A673 (cell line): ENCODE results near the gene HECW1. TPM values are rescaled to one million over a fixed set of nuclear protein-coding genes. Genes with fewer than 3 reads are reported as not detected.

Source experiments
- BruUV-seq: library from RNA; stranded (reverse); fragments of 400-500 nt; replicated peaks from 2 replicates; lab custom pipeline; 2021; lab: Mats Ljungman, UMichigan
- CTCF ChIA-PET: fragments of 300-600 bp; sonication (Branson Sonifier 250); formaldehyde crosslinking; loops from one replicate; lab custom pipeline; 2022; ENCODE audit warnings: antibody characterized with exemption; lab: Charles Lee
- POLR2A ChIA-PET: fragments of 300-600 bp; sonication (Branson Sonifier 250); formaldehyde crosslinking; loops from one replicate; lab custom pipeline; 2022; ENCODE audit warnings: antibody characterized with exemption; ENCODE audit not compliant: low non-redundant PET; lab: Charles Lee
- DNase-seq: peaks from one replicate; pipeline ENCODE4 v3.0.0-alpha.2; 2015; ENCODE audit warnings: low spot score
- H3K27ac ChIP-seq: fragments of 200-600 bp; sonication (generic); 2 replicates; pipeline ENCODE4 v1.5.1; 2016; ENCODE audit warnings: mixed run types, low read depth, mild to moderate bottlenecking, mixed read lengths, antibody characterized with exemption, low read length; ENCODE audit not compliant: poor library complexity, severe bottlenecking
- H3K27me3 ChIP-seq: fragments of 200-600 bp; sonication (generic); replicated peaks from 2 replicates; pipeline ENCODE4 v1.6.1; 2017; ENCODE audit warnings: mixed run types, low read depth, mild to moderate bottlenecking, mixed read lengths, antibody characterized with exemption, low read length; ENCODE audit not compliant: insufficient read depth, poor library complexity
- H3K36me3 ChIP-seq: fragments of 200-600 bp; sonication (generic); 2 replicates; pipeline ENCODE4 v1.6.1; 2016; ENCODE audit warnings: mixed run types, mild to moderate bottlenecking, mixed read lengths, antibody characterized with exemption, low read length; ENCODE audit not compliant: insufficient read depth, poor library complexity, severe bottlenecking
- H3K4me1 ChIP-seq: fragments of 200-600 bp; sonication (generic); 2 replicates; pipeline ENCODE4 v1.6.1; 2017; ENCODE audit warnings: mixed run types, mild to moderate bottlenecking, mixed read lengths, antibody characterized with exemption, low read length; ENCODE audit not compliant: insufficient read depth, poor library complexity, severe bottlenecking
- H3K4me3 ChIP-seq: fragments of 200-600 bp; sonication (generic); 2 replicates; pipeline ENCODE4 v1.5.1; 2016; ENCODE audit warnings: low read depth, mixed run types, mild to moderate bottlenecking, mixed read lengths, low read length; ENCODE audit not compliant: poor library complexity, severe bottlenecking
- H3K9me3 ChIP-seq: fragments of 200-600 bp; sonication (generic); 2 replicates; pipeline ENCODE4 v1.6.1; 2016; ENCODE audit warnings: mixed run types, low read depth, mild to moderate bottlenecking, mixed read lengths, antibody characterized with exemption, low read length; ENCODE audit not compliant: poor library complexity, severe bottlenecking
- CTCF ChIP-seq: fragments of 300-800, 200-600 bp; sonication (generic); conservative IDR thresholded peaks from 2 replicates; pipeline ENCODE4 v1.5.1; 2017; ENCODE audit warnings: low read depth, mild to moderate bottlenecking, antibody characterized with exemption, low read length, moderate library complexity, mixed read lengths
- EZH2 ChIP-seq: fragments of 200-600 bp; sonication (generic); IDR thresholded peaks from 2 replicates; pipeline ENCODE4 v1.6.1; 2017; ENCODE audit warnings: borderline replicate concordance, low read depth, mild to moderate bottlenecking, mixed read lengths, antibody characterized with exemption, low read length; ENCODE audit not compliant: poor library complexity, severe bottlenecking
- intact Hi-C: fragments of 100-400 bp; cut with micrococcal nuclease; formaldehyde crosslinking; loops from one replicate; pipeline ENCODE4 v1.10.0; 2022; ENCODE audit not compliant: unreplicated experiment
- total RNA-seq: library from RNA; stranded (reverse); gene quantifications from 2 replicates; pipeline ENCODE4 v1.2.3, GENCODE V29; 2021

HECW1 gene
- total RNA-seq, 1 experiment from 2014 or later: 0.39 TPM

- Histone ChIP-seq H3K4me3 (no peak overlapping the region), H3K4me1 (no peaks in the 10 kb centered on the region), H3K27me3 (no peaks in the 10 kb centered on the region), H3K27ac (no peak overlapping the region), H3K36me3 (no peaks in the 10 kb centered on the region), H3K9me3 (no peaks in the 10 kb centered on the region)
- no peak for TF ChIP-seq CTCF
- ChIA-PET CTCF (no interaction called here), POLR2A (no interaction called here)
- intact Hi-C loops: loop anchor here (2.0 kb wide), 1 partner anchor 16 kb away; no protein-coding TSS in a partner anchor
- BruUV-seq: no TSS peak
- DNase-seq: no peak
Observed at GRCh38 chr7:43489257-43489656, 376.8 kb downstream of the HECW1 start.

- H3K27ac ChIP-seq: no peak overlapping the region
- no peaks in the 10 kb centered on the region for H3K36me3 ChIP-seq
- no peaks in the 10 kb centered on the region for H3K4me1 ChIP-seq
- no peak for DNase-seq
- intact Hi-C loops: no loop called here
- no TSS peak for BruUV-seq
- H3K4me3 ChIP-seq: no peak overlapping the region
- no peaks in the 10 kb centered on the region for H3K27me3 ChIP-seq
- POLR2A ChIA-PET: no interaction called here
- CTCF ChIA-PET: no interaction called here
- no peaks in the 10 kb centered on the region for H3K9me3 ChIP-seq
- TF ChIP-seq CTCF: no peak
- no peak for TF ChIP-seq EZH2
Observed at GRCh38 chr7:43490016-43490415, 377.6 kb downstream of the HECW1 start.

- no peak overlapping the region for H3K4me3 ChIP-seq
- DNase-seq: no peak
- POLR2A ChIA-PET: no interaction called here
- intact Hi-C loops: no loop called here
- no TSS peak for BruUV-seq
- H3K27me3 ChIP-seq: no peaks in the 10 kb centered on the region
- H3K4me1 ChIP-seq: no peaks in the 10 kb centered on the region
- CTCF ChIA-PET: no interaction called here
- no peak for TF ChIP-seq EZH2
- no peak overlapping the region for H3K27ac ChIP-seq
- no peaks in the 10 kb centered on the region for H3K36me3 ChIP-seq
- H3K9me3 ChIP-seq: no peaks in the 10 kb centered on the region
Observed at GRCh38 chr7:43491123-43491522, 378.7 kb downstream of the HECW1 start.

GRCh38 chr7:43491984-43492383, 379.5 kb downstream of the HECW1 start:
- no peaks in the 10 kb centered on the region for H3K27me3 ChIP-seq
- DNase-seq: no peak
- BruUV-seq: no TSS peak
- ChIA-PET POLR2A (no interaction called here), CTCF (no interaction called here)
- H3K4me3 ChIP-seq: no peak overlapping the region
- H3K4me1 ChIP-seq: no peaks in the 10 kb centered on the region
- intact Hi-C loops: no loop called here
- TF ChIP-seq EZH2 (no peak), CTCF (no peak)
- H3K36me3 ChIP-seq: no peaks in the 10 kb centered on the region
- H3K27ac ChIP-seq: no peak overlapping the region
- H3K9me3 ChIP-seq: no peaks in the 10 kb centered on the region
